Endothelial cell of umbilical vein (primary cell): ENCODE data around the gene PHEX. TPM values are rescaled to one million over a fixed set of nuclear protein-coding genes. Genes with fewer than 3 reads are reported as not detected.

Source experiments
- BruUV-seq: library from RNA; stranded (reverse); fragments of 400-500 nt; replicated peaks from 2 replicates; lab custom pipeline; 2021; lab: Mats Ljungman, UMichigan
- CTCF ChIA-PET: fragments of 300-600, 350-600 bp; sonication (Branson Sonifier 250); formaldehyde crosslinking; loops from one replicate; lab custom pipeline; 2021; ENCODE audit warnings: antibody characterized with exemption, inconsistent platforms; lab: Charles Lee
- POLR2A ChIA-PET: fragments of 300-600, 350-600 bp; sonication (Branson Sonifier 250); formaldehyde crosslinking; loops from one replicate; lab custom pipeline; 2021; ENCODE audit warnings: antibody characterized with exemption, inconsistent platforms; lab: Charles Lee
- DNase-seq: peaks from one replicate; pipeline ENCODE4 v3.0.0-alpha.2; 2011; ENCODE audit warnings: low read depth, low spot score
- FAIRE-seq: peaks from 2 replicates; lab custom pipeline; 2011; peaks lifted over from hg19 to GRCh38; lab: Jason Lieb, UNC
- H2AFZ ChIP-seq: 2 replicates; pipeline ENCODE4 v1.6.0; 2012; ENCODE audit warnings: low read depth, low read length, control low read depth, inconsistent platforms
- H3K27ac ChIP-seq: 2 replicates; pipeline ENCODE4 v1.5.1; 2011; ENCODE audit warnings: low read depth, mild to moderate bottlenecking, control low read depth, low read length, moderate library complexity; ENCODE audit not compliant: insufficient read depth
- H3K27me3 ChIP-seq, 2 experiments: 2 replicates each; pipeline versions ENCODE4 v1.6.0 to v1.6.1; 2011; ENCODE audit warnings: low read length in 2 of 2, mixed read lengths in 1 of 2; ENCODE audit not compliant: control insufficient read depth in 2 of 2, insufficient read depth in 2 of 2
- H3K36me3 ChIP-seq, 2 experiments: 2 replicates in 1 of 2; 3 replicates in 1 of 2; pipeline ENCODE4 v1.5.1; 2011; ENCODE audit warnings: low read length in 2 of 2, mild to moderate bottlenecking in 1 of 2, moderate library complexity in 1 of 2; ENCODE audit not compliant: control insufficient read depth in 2 of 2, insufficient read depth in 2 of 2; ENCODE audit errors: extremely low read depth in 1 of 2
- H3K4me1 ChIP-seq: 3 replicates; pipeline ENCODE4 v1.5.1; 2011; ENCODE audit warnings: mild to moderate bottlenecking, low read length; ENCODE audit not compliant: control insufficient read depth, insufficient read depth; ENCODE audit errors: extremely low read depth
- H3K4me2 ChIP-seq: 2 replicates; pipeline ENCODE4 v1.6.1; 2011; ENCODE audit warnings: low read length, control low read depth, mixed read lengths; ENCODE audit not compliant: insufficient read depth
- H3K4me3 ChIP-seq, 3 experiments: fragments of 200-600 bp in 1 of 3; sonication (generic), shearing (Covaris generic) in 1 of 3; replicated peaks in 1 of 3; 2 replicates each; pipeline ENCODE4 v1.5.1; 2011 to 2016; ENCODE audit warnings: control low read depth in 3 of 3, low read length in 3 of 3, mild to moderate bottlenecking in 2 of 3, inconsistent platforms in 1 of 3, low read depth in 1 of 3, moderate library complexity in 1 of 3; ENCODE audit not compliant: insufficient read depth in 1 of 3
- H3K79me2 ChIP-seq: 2 replicates; pipeline ENCODE4 v1.6.0; 2012; ENCODE audit warnings: low read length, inconsistent platforms; ENCODE audit not compliant: control insufficient read depth, insufficient read depth
- H3K9ac ChIP-seq: replicated peaks from 2 replicates; pipeline ENCODE3; 2011; ENCODE audit warnings: low read length, control low read depth; ENCODE audit not compliant: insufficient read depth; ENCODE audit errors: extremely low read depth
- H3K9me1 ChIP-seq: replicated peaks from 3 replicates; pipeline ENCODE4 v1.6.0; 2011; ENCODE audit warnings: mild to moderate bottlenecking, low read length; ENCODE audit not compliant: control insufficient read depth, insufficient read depth; ENCODE audit errors: extremely low read depth
- H3K9me3 ChIP-seq: replicated peaks from 2 replicates; pipeline ENCODE4 v1.5.1; 2012; ENCODE audit warnings: low read length, inconsistent platforms; ENCODE audit not compliant: control insufficient read depth, insufficient read depth
- H4K20me1 ChIP-seq: replicated peaks from 2 replicates; pipeline ENCODE3; 2011; ENCODE audit warnings: mild to moderate bottlenecking, low read length; ENCODE audit not compliant: control insufficient read depth, insufficient read depth; ENCODE audit errors: extremely low read depth
- CTCF ChIP-seq, 2 donors: IDR thresholded peaks; 1 replicate in 1 of 2; 2 replicates in 1 of 2; pipeline ENCODE4 v1.5.1; 2011; ENCODE audit warnings: low read length in 2 of 2, mild to moderate bottlenecking in 2 of 2, moderate library complexity in 2 of 2, control low read depth in 1 of 2, inconsistent platforms in 1 of 2, low read depth in 1 of 2; ENCODE audit not compliant: insufficient read depth in 1 of 2; ENCODE audit errors: extremely low read depth in 1 of 2
- EZH2 ChIP-seq: IDR thresholded peaks from 2 replicates; pipeline ENCODE4 v1.6.1; 2012; ENCODE audit warnings: borderline replicate concordance, low read depth, mild to moderate bottlenecking, moderate library complexity, low read length, inconsistent platforms; ENCODE audit not compliant: severe bottlenecking
- FOS ChIP-seq: IDR thresholded peaks from 2 replicates; pipeline ENCODE4 v1.6.1; 2011; ENCODE audit warnings: mild to moderate bottlenecking, low read length, moderate library complexity, borderline replicate concordance; ENCODE audit not compliant: insufficient read depth
- GATA2 ChIP-seq: IDR thresholded peaks from 2 replicates; pipeline ENCODE4 v1.7.0; 2011; ENCODE audit warnings: low read depth, mild to moderate bottlenecking, moderate library complexity, mixed read lengths, low read length; ENCODE audit not compliant: insufficient read length, insufficient read depth
- JUN ChIP-seq: IDR thresholded peaks from 2 replicates; pipeline ENCODE4 v1.6.1; 2011; ENCODE audit warnings: borderline replicate concordance, low read depth; ENCODE audit not compliant: insufficient read length, insufficient read depth
- MAX ChIP-seq: IDR thresholded peaks from 2 replicates; pipeline ENCODE4 v1.6.1; 2011; ENCODE audit not compliant: insufficient read depth, insufficient read length
- MYC ChIP-seq: IDR thresholded peaks from one replicate; pipeline ENCODE4 v1.6.1; 2011; ENCODE audit warnings: mild to moderate bottlenecking, low read depth, low read length
- POLR2A ChIP-seq: IDR thresholded peaks from 2 replicates; pipeline ENCODE4 v1.6.1; 2012; ENCODE audit warnings: low read depth, mild to moderate bottlenecking, control low read depth, low read length
- POLR2AphosphoS5 ChIP-seq: IDR thresholded peaks from 2 replicates; pipeline ENCODE4 v1.6.1; 2012; ENCODE audit warnings: low read depth, mild to moderate bottlenecking, control low read depth, low read length, moderate library complexity; ENCODE audit not compliant: insufficient read depth
- dilution Hi-C: fragments of 300-500 bp; cut with MboI; formaldehyde crosslinking; loops from one replicate; pipeline ENCODE4 v1.15.0; 2019; ENCODE audit warnings: low sequenced_read_pairs; ENCODE audit not compliant: extremely low pct_ligation_motif_present
- intact Hi-C: fragments of 100-400 bp; cut with micrococcal nuclease; formaldehyde crosslinking; loops from one replicate; pipeline ENCODE4 v1.10.0; 2022
- polyA plus RNA-seq, 4 experiments: library from polyadenylated mRNA; depleted of rRNA in 3 of 4; stranded (reverse) in 3 of 4; unstranded in 1 of 4; fragments of >200 nt; gene quantifications; 2 replicates each; pipeline versions ENCODE4 v1.2.1 to v1.2.3, GENCODE V29; 2011 to 2012; ENCODE audit warnings: missing spikeins in 1 of 4
- total RNA-seq: library from RNA; stranded (reverse); gene quantifications from 2 replicates; pipeline ENCODE4 v1.2.3, GENCODE V29; 2021

PHEX gene
- total and polyA plus RNA-seq, 2 donors (not counting 3 experiments of a cell fraction or from before 2014, with no cell fraction given), result 0.07 to 0.44 TPM

- dilution Hi-C loops, result no loop called here
- CTCF ChIA-PET, result interaction anchor here (4.2 kb wide), 1 partner anchor 11 kb away, joined by 33 read pairs; no protein-coding TSS in a partner anchor
- Histone ChIP-seq H3K9ac (no peak overlapping the region), H4K20me1 (no peaks in the 10 kb centered on the region), H3K36me3 (no peaks in the 10 kb centered on the region), H3K9me1 (no peaks in the 10 kb centered on the region), H3K4me2 (no peak overlapping the region), H3K27me3 (no peaks in the 10 kb centered on the region), H3K79me2 (no peaks in the 10 kb centered on the region), H3K27ac (no peak overlapping the region), H3K9me3 (no peaks in the 10 kb centered on the region), H3K4me1 (no peaks in the 10 kb centered on the region), H2AFZ (no peak overlapping the region), H3K4me3 (no peak overlapping the region)
- TF ChIP-seq GATA2, result no peak
- TF ChIP-seq FOS, result no peak
- no peak for TF ChIP-seq MYC
- TF ChIP-seq POLR2AphosphoS5, result no peak
- no peak for TF ChIP-seq CTCF (IDR thresholded peaks at IDR 0.05; ENCODE audit: extremely low read depth in 1 of 2, insufficient read depth in 1 of 2, low read depth in 1 of 2, low read length in 2 of 2)
- no peak for TF ChIP-seq EZH2
- TF ChIP-seq MAX, result no peak
- TF ChIP-seq JUN, result no peak
- no peak for TF ChIP-seq POLR2A
- POLR2A ChIA-PET, result no interaction called here
- FAIRE-seq (no peak), DNase-seq (no peak)
- intact Hi-C loops, result no loop called here
- no TSS peak for BruUV-seq
These were observed 37.5 kb downstream of the PHEX start for GRCh38 chrX:22069586-22069985.
